Subcutaneous adipose tissue (tissue), 4 donors: ENCODE data around the gene UQCRC2. TPM values are rescaled to one million over a fixed set of nuclear protein-coding genes. Genes with fewer than 3 reads are reported as not detected.

Experiments used
- CTCF ChIP-seq: fragments of 450-650 bp; IDR thresholded peaks from one replicate; pipeline ENCODE4 v1.5.1; 2016; ENCODE audit warnings: low read depth, mild to moderate bottlenecking, control low read depth, antibody characterized with exemption, moderate library complexity
- total RNA-seq, 4 donors: library from RNA; depleted of rRNA; stranded (reverse); fragments of >200 nt; gene quantifications; one replicate each; pipeline ENCODE4 v1.1.0, GENCODE V29; 2016

UQCRC2 gene
- total RNA-seq, 4 donors from 2014 or later: 139 to 149 (median 144) TPM

- TF ChIP-seq CTCF: no peak
Observed at GRCh38 chr16:22031483-22032083, 78.4 kb downstream of the UQCRC2 start.

Other genes starting within 250 kb of the UQCRC2 start
- 100 to 1,000 TPM in 1 of 4 donors, 10 to 100 TPM in 3; 48.1 to 184 (median 74.9) TPM for gene NPIPB4, start 95.6 kb upstream of the UQCRC2 start, total RNA-seq
- not detected for gene PDZD9, start 47.8 kb downstream of the UQCRC2 start, total RNA-seq
- gene MOSMO, start 54.8 kb downstream of the UQCRC2 start, total RNA-seq: 10 to 100 TPM; 15.3 to 33.4 (median 23.8) TPM
- not detected for gene VWA3A, start 139.2 kb downstream of the UQCRC2 start, total RNA-seq
- under 1 TPM in 1 of 4 donors, not detected in 3; 0.22 TPM for gene SDR42E2, start 209.1 kb downstream of the UQCRC2 start, total RNA-seq